GM12891 (cell line): ENCODE results near the gene EHMT1.

Experiments used
- POLR2A ChIP-seq: IDR thresholded peaks from 2 replicates; pipeline ENCODE4 v1.6.1; 2011; ENCODE audit warnings: low read depth, low read length, control low read depth
- POLR2AphosphoS5 ChIP-seq: IDR thresholded peaks from 2 replicates; pipeline ENCODE4 v1.6.1; 2011; ENCODE audit warnings: low read depth, low read length, control low read depth
- TAF1 ChIP-seq: IDR thresholded peaks from 2 replicates; pipeline ENCODE4 v1.6.1; 2011; ENCODE audit warnings: low read depth, low read length, control low read depth

DNA sequence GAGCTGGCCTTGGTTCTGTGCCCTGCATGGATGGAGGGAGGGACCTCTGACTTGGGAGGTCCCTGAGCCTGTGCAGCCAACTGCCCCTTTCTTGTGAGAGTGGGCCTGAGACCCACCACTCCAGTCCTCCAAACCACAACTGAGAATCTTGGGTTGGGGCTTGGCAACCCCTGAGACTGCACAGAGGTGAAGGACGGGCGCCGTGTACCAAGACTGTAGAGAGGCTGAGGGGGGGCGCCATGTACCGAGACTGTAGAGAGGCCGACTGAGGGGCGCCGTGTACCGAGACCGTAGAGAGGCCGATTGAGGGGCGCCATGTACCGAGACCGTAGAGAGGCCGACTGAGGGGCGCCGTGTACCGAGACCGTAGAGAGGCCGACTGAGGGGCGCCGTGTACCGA lies 199.5 kb downstream of the EHMT1 start:
- TF ChIP-seq POLR2AphosphoS5 = no peak
- TF ChIP-seq POLR2A = no peak
- no peak for TF ChIP-seq TAF1
